ENCODE measurements around the gene PDLIM1.
"Not testable (repeated sequence)": the region's sequence is repeated elsewhere in the genome, so short reads cannot be mapped to it uniquely, and the experiment has no call there.

The PDLIM1 gene

GRCh38 chr10:95234951-95235350 lies 55.9 kb downstream of the PDLIM1 start:
- Histone ChIP-seq H3K27ac (peak overlapping the region; percentile 56), H3K4me1 (peaks cover 9% of the 10 kb centered on the region), H3K4me2 (ENCODE audit: low read length) (no peak overlapping the region), H3K4me3 (ENCODE audit: low read depth, low read length) (no peak overlapping the region), H3K9ac (no peak overlapping the region), H2AFZ (peak overlapping the region; percentile 44), H3K36me3 (ENCODE audit: control insufficient read depth, insufficient read depth, low read length) (no peaks in the 10 kb centered on the region), H3K27me3 (ENCODE audit: control insufficient read depth, insufficient read depth, low read length) (no peaks in the 10 kb centered on the region), H3K79me2 (no peaks in the 10 kb centered on the region), H3K9me3 (ENCODE audit: control insufficient read depth, low read length) (no peaks in the 10 kb centered on the region)
- no peak for TF ChIP-seq CTCF (IDR thresholded peaks at IDR 0.05)

- peaks cover 13% of the 10 kb centered on the region for H3K4me1 ChIP-seq
- no peak overlapping the region for H3K4me2 ChIP-seq (ENCODE audit: low read length)
- H3K27me3 ChIP-seq (ENCODE audit: control insufficient read depth, insufficient read depth, low read length), result no peaks in the 10 kb centered on the region
- no peaks in the 10 kb centered on the region for H3K36me3 ChIP-seq (ENCODE audit: control insufficient read depth, insufficient read depth, low read length)
- no peak overlapping the region for H2AFZ ChIP-seq
- no peaks in the 10 kb centered on the region for H3K79me2 ChIP-seq
- no peaks in the 10 kb centered on the region for H3K9me3 ChIP-seq (ENCODE audit: control insufficient read depth, low read length)
- H3K27ac ChIP-seq, result no peak overlapping the region
- H3K9ac ChIP-seq, result no peak overlapping the region
- no peak for TF ChIP-seq CTCF (IDR thresholded peaks at IDR 0.05)
- H3K4me3 ChIP-seq (ENCODE audit: low read depth, low read length), result no peak overlapping the region
Measured at GRCh38 chr10:95233377-95234034, 57.3 kb downstream of the PDLIM1 start.

GRCh38 chr10:95230677-95231586 lies 59.9 kb downstream of the PDLIM1 start:
- H3K36me3 ChIP-seq (ENCODE audit: control insufficient read depth, insufficient read depth, low read length); H3K9me3 ChIP-seq (ENCODE audit: control insufficient read depth, low read length); H3K79me2 ChIP-seq; H3K27me3 ChIP-seq (ENCODE audit: control insufficient read depth, insufficient read depth, low read length): not testable (repeated sequence)
- Histone ChIP-seq H3K4me3 (ENCODE audit: low read depth, low read length) (peak overlapping the region; percentile 11), H3K27ac (peak overlapping the region; percentile 92), H2AFZ (peak overlapping the region; percentile 98), H3K4me1 (peaks cover 13% of the 10 kb centered on the region), H3K9ac (peak overlapping the region; percentile 51), H3K4me2 (ENCODE audit: low read length) (peak overlapping the region; percentile 46)

- no peaks in the 10 kb centered on the region for H3K79me2 ChIP-seq
- H3K27me3 ChIP-seq (ENCODE audit: control insufficient read depth, insufficient read depth, low read length), result no peaks in the 10 kb centered on the region
- peaks cover 10% of the 10 kb centered on the region for H3K4me1 ChIP-seq
- peak overlapping the region; percentile 92 for H3K27ac ChIP-seq
- H3K4me2 ChIP-seq (ENCODE audit: low read length), result peak overlapping the region; percentile 46
- TF ChIP-seq CTCF (IDR thresholded peaks at IDR 0.05), result no peak
- peak overlapping the region; percentile 11 for H3K4me3 ChIP-seq (ENCODE audit: low read depth, low read length)
- H2AFZ ChIP-seq, result peak overlapping the region; percentile 98
- H3K36me3 ChIP-seq (ENCODE audit: control insufficient read depth, insufficient read depth, low read length), result no peaks in the 10 kb centered on the region
- no peaks in the 10 kb centered on the region for H3K9me3 ChIP-seq (ENCODE audit: control insufficient read depth, low read length)
- peak overlapping the region; percentile 51 for H3K9ac ChIP-seq
Measured at GRCh38 chr10:95229724-95230627, 60.8 kb downstream of the PDLIM1 start.

- not testable (repeated sequence) for H3K4me1 ChIP-seq; H3K9me3 ChIP-seq (ENCODE audit: control insufficient read depth, low read length); H3K79me2 ChIP-seq; H3K36me3 ChIP-seq (ENCODE audit: control insufficient read depth, insufficient read depth, low read length); H3K27me3 ChIP-seq (ENCODE audit: control insufficient read depth, insufficient read depth, low read length); H3K9ac ChIP-seq
- H2AFZ ChIP-seq, result peak overlapping the region; percentile 98
- peak overlapping the region; percentile 92 for H3K27ac ChIP-seq
- peak overlapping the region; percentile 11 for H3K4me3 ChIP-seq (ENCODE audit: low read depth, low read length)
- H3K4me2 ChIP-seq (ENCODE audit: low read length), result peak overlapping the region; percentile 46
Measured at GRCh38 chr10:95228934-95229723, 61.7 kb downstream of the PDLIM1 start.

Data from parathyroid adenoma (tissue), 2 donors.